ENCODE results near the gene TMEM256.

DNA sequence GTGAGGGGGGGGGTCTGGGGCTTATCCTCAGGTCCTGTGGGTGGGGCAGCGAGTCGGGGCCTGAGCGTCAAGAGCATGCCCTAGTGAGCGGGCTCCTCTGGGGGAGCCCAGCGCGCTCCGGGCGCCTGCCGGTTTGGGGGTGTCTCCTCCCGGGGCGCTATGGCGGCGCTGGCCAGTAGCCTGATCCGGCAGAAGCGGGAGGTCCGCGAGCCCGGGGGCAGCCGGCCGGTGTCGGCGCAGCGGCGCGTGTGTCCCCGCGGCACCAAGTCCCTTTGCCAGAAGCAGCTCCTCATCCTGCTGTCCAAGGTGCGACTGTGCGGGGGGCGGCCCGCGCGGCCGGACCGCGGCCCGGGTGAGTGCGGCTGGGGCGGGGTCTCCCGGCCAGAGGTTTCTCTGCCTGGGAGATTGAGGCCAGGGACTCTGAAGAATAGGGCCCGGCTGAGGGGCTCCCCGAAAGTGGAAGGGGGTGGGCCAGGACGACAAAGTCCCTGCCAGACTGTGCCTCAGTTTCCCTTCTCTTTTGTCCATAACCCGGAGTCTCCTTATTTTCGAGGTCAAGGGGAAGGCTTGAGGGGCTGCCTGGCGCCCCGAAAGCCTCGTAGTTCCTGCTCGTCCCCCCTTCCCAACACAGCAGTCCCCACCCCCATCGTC is 35.7 kb upstream of the TMEM256 start, which contains the start of gene FGF11:
- TF ChIP-seq CTCF (IDR thresholded peaks at IDR 0.05) (no peak), POLR2AphosphoS5 (IDR thresholded peaks at IDR 0.05) (no peak)

All from transverse colon (tissue), 4 donors.